ENCODE measurements around the gene MFAP1.
A peak's percentile ranks its signal among the peaks of the same experiment; 100 is the strongest.
"Not testable (repeated sequence)": the region's sequence is repeated elsewhere in the genome, so short reads cannot be mapped to it uniquely, and the experiment has no call there.

MFAP1 gene

GRCh38 chr15:43821505-43821904 lies 3.0 kb downstream of the MFAP1 start:
- DNase-seq (ENCODE audit: low spot score), result no peak

- not testable (repeated sequence) for DNase-seq (ENCODE audit: low spot score)
These were observed 9.4 kb downstream of the MFAP1 start for GRCh38 chr15:43815064-43815463.

- DNase-seq (ENCODE audit: low spot score), result no peak
These were observed 15.4 kb downstream of the MFAP1 start for GRCh38 chr15:43808960-43809678.

DNA sequence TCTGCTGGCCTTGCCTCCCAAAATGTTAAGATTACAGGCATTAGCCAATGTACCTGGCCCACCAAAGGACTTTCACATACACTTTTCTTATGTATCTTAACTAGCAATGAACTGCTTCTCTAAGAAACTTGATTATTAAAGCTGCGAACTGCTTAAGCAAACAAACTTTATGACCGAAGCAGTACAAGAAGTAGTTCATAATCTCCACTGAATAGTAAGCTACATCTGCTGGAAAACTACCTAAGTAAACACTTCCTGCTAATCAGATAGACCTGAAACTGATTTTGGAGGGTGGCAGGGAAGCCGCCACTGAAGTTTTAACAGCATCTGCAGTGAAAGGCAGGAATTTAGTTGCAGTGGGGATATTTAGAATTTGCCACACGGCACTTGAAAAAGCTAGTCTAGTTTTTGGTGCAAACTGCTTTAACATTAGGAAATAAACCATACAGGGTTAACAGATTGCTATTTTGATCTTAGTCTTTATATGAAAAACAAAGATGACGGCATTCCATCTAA lies 16.0 kb downstream of the MFAP1 start:
- no peak for DNase-seq (ENCODE audit: low spot score)

DNA sequence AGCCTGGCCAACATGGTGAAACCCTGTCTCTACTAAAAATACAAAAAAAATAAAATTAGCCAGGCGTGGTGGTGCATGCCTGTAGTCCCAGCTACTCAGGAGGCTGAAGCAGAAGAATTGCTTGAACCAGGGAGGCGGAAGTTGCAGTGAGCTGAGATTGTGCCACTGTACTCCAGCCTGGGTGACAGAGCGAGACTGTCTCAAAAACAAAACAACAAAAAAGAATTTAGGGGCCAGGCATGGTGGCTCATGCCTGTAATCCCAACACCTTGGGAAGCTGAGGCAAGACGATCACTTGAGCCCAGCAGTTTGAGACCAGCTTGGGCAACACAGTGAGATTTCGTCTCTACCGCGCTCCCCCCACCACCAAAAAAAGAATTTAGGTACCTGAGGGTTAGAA lies 21.8 kb downstream of the MFAP1 start:
- not testable (repeated sequence) for DNase-seq (ENCODE audit: low spot score)

DNA sequence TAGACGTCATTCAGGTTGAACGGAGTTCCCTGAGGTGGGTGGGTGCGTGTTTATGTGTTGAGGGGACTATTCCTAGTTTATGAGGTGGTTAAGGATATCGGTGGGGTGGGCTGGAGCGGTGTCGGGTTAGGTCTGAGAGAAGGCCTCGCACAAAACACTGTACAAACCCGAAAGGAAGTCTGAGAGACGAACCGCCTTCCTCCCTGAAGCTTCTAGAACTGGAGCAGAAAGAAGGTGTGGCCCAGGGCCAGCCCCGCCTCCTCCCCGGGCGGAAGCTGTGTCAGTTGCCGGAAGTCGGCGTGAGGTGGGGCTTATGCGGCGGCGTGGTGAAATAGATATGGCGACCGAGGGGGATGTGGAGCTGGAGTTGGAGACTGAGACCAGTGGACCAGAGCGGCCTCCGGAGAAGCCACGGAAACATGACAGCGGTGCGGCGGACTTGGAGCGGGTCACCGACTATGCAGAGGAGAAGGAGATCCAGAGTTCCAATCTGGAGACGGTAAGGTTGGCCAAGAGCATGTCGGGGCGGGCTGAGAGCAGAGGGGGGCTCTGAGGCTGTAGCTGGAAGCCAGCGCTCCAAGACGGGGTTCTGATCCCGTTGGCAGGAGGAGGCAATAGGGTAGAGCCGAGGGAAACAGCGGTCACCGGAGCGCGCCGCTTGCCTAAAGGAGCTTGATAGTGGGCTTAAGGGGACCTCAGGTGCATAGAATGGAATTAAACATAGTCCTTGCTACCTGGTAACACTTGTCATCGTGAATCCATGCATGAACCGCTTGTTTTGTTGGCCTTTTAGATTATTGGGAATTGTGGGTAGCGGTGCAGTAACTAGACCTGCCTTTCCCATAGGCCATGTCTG lies 24.0 kb downstream of the MFAP1 start, which contains the start of gene HYPK:
Gene HYPK (plus strand): TSS at position 314 of the 856 bp plus-strand sequence. CDS start 24 bp downstream, at position 338.
- DNase-seq (ENCODE audit: low spot score), result peak; percentile 94

DNA sequence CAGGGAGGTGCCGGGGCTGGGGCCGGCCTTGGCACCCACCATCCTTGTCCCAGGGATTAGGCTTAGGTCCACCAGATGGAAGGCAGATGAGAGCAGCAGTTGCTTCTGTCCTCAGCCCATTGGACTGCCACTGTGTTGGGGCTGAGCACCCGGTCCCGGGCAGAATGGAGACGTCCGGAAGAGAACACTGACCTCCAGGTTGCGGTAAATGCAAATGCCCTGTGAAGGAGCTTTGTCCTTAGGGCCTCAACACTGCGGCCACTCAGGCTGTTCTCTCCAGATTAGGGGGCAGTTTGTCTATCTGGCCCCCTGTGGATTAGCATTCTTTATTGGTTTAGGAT lies 24.6 kb downstream of the MFAP1 start, which contains the start of gene SERINC4:
Gene SERINC4 (minus strand): TSS at position 276 of the 341 bp plus-strand sequence. CDS start 234 bp downstream, at position 42.
- DNase-seq (ENCODE audit: low spot score), result no peak

DNA sequence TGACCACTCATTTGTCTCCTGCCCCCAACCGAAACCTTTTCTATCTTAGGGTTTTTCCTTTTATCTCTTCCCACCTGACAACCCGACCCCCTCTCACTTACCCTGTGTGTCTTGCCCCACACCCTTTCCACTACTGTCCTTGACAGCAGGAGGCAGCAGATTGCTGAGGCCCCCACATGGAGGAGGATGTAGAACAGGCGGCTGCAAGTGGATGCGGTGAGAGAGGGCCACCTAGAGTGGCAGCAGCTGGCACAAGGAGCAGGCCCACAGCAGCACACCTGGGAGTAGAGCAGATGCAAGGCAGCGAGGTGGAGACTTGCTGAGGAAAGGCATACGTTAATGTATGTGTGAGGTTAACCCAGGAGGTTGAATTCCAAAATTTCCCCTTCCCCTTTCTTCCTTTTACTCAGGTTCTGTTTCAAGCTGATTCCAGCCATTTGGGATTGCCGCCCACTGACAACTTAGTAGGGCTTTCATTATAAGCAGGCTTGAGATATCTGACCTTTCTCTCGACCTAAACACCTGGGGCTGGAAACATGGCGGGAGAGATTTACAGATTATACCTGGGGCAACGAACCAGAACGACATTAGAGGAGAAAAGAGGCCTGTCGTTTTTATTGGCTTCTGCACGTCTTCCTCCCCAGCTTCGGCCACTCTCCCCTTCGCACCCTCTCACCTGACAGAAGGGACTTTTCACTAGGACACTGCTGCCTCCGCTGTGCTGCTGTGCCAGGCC lies 25.1 kb downstream of the MFAP1 start:
- DNase-seq (ENCODE audit: low spot score), result no peak

- DNase-seq (ENCODE audit: low spot score), result no peak
These were observed 27.9 kb downstream of the MFAP1 start for GRCh38 chr15:43796566-43796965.

- DNase-seq (ENCODE audit: low spot score), result no peak
These were observed 28.5 kb downstream of the MFAP1 start for GRCh38 chr15:43795997-43796396.

DNA sequence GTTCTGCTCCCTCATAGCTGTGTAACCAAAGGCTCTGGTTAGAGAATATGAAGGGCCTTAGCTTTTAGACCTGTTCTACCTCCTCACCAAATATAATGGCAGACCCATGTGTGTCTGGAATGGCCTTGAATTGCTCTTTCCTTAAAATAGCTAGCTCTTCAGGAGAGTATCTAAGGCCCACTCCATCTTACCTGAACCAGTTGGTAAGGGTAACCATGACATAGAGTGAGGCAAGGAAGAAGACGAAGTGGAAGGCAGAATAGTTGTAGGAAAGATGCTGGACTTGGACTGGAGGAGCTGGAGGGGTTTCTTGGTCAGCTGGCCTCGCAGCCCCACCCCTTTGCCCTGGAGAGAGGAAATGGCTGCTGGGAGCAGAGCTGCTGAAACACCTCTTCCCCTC lies 29.3 kb downstream of the MFAP1 start:
- DNase-seq (ENCODE audit: low spot score), result no peak

GRCh38 chr15:43794269-43795037 lies 30.0 kb downstream of the MFAP1 start:
- DNase-seq (ENCODE audit: low spot score), result no peak

DNA sequence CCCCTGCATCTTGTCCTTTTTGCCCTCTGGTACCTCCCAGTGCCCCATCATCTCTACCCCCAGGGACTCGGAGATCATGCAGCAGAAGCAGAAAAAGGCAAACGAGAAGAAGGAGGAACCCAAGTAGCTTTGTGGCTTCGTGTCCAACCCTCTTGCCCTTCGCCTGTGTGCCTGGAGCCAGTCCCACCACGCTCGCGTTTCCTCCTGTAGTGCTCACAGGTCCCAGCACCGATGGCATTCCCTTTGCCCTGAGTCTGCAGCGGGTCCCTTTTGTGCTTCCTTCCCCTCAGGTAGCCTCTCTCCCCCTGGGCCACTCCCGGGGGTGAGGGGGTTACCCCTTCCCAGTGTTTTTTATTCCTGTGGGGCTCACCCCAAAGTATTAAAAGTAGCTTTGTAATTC lies 30.8 kb downstream of the MFAP1 start:
- no peak for DNase-seq (ENCODE audit: low spot score)

DNA sequence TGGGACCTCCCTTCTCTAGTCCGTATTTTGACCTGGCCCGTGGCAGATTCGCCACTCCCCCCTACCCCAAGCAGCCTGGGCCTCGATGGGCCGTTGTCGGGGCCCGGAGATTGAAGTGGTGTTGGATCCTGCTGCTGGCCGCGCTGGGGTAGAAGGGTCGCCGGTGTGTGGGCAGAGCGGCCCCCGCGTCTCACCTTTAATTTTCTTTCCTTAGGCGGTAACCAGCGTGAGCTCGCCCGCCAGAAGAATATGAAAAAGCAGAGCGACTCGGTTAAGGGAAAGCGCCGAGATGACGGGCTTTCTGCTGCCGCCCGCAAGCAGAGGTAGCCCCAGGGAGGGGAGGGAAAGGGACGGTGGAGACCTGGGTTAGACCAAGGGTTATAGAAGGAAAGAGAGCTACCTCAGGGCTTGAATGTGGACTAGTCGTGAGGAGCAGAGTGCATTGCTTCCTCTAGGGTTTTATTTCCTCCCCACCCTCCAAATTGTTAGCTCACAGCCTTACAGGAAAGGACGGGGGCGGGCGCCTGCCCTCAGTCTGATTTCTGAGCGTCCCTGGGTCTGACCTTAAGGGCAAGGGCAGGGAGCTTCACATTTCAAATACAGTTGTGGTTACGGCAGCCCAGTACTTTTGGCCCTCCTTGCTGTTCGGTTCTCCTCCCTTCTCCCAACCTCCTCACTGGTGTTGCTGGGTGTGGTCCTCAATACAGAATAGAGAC lies 31.6 kb downstream of the MFAP1 start:
- no peak for DNase-seq (ENCODE audit: low spot score)

- peak; percentile 100 for DNase-seq (ENCODE audit: low spot score)
These were observed 32.3 kb downstream of the MFAP1 start, which contains the start of gene SERF2 for GRCh38 chr15:43791993-43792760. SERF2 (plus strand) TSS chr15:43792320; CDS start chr15:43792377, 57 bp downstream.

GRCh38 chr15:43789409-43789808 lies 35.1 kb downstream of the MFAP1 start:
- no peak for DNase-seq (ENCODE audit: low spot score)

DNA sequence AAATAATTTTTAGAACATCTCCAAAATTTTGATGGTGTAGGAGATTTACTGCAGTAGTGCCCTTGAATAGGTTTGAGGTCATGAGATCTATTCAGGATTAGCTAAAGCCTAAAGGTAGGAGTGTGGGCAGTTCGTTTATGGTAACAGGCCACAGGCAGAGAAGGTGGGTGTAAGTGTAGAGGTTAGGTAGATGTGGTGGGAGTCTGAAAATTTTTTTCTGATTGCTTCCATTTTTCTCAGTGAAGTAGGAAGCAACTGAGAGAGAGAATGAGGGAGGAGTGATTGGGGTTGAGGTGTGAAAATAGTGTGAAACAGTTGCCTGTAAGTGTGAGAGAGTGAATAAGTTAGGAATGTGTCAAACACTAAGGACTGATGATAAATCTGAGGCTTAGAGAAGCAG lies 45.5 kb downstream of the MFAP1 start:
- no peak for DNase-seq (ENCODE audit: low spot score)

GRCh38 chr15:43777267-43777914 lies 47.1 kb downstream of the MFAP1 start:
- peak; percentile 57 for DNase-seq (ENCODE audit: low spot score)

- peak; percentile 56 for DNase-seq (ENCODE audit: low spot score)
These were observed 47.7 kb downstream of the MFAP1 start, which contains the start of gene ELL3 for GRCh38 chr15:43776718-43777266. ELL3 (minus strand) TSS chr15:43776966; CDS start chr15:43776901, 65 bp downstream.
